PFSK-1 (cell line): ENCODE data around the gene RTP2.

Source experiments
- POLR2AphosphoS5 ChIP-seq: IDR thresholded peaks from 2 replicates; pipeline ENCODE4 v1.6.1; 2012; ENCODE audit warnings: low read depth, mild to moderate bottlenecking, control low read depth, low read length, moderate library complexity
- SIN3A ChIP-seq: IDR thresholded peaks from 2 replicates; pipeline ENCODE4 v1.6.1; 2012; ENCODE audit warnings: mild to moderate bottlenecking, low read length, moderate library complexity, borderline replicate concordance; ENCODE audit not compliant: insufficient read depth
- TAF1 ChIP-seq: IDR thresholded peaks from 2 replicates; pipeline ENCODE4 v1.6.1; 2012; ENCODE audit warnings: low read length, control low read depth, borderline replicate concordance; ENCODE audit not compliant: insufficient read depth
- TF ChIP-seq, protein P1 (sequence below), 2 experiments: IDR thresholded peaks; 2 replicates each; pipeline versions ENCODE4 v1.6.1 to v1.8.0; 2011 to 2012; ENCODE audit warnings: low read depth in 2 of 2, low read length in 2 of 2, control low read depth in 1 of 2, inconsistent platforms in 1 of 2, mild to moderate bottlenecking in 1 of 2, moderate library complexity in 1 of 2; ENCODE audit not compliant: insufficient read depth in 1 of 2

DNA sequence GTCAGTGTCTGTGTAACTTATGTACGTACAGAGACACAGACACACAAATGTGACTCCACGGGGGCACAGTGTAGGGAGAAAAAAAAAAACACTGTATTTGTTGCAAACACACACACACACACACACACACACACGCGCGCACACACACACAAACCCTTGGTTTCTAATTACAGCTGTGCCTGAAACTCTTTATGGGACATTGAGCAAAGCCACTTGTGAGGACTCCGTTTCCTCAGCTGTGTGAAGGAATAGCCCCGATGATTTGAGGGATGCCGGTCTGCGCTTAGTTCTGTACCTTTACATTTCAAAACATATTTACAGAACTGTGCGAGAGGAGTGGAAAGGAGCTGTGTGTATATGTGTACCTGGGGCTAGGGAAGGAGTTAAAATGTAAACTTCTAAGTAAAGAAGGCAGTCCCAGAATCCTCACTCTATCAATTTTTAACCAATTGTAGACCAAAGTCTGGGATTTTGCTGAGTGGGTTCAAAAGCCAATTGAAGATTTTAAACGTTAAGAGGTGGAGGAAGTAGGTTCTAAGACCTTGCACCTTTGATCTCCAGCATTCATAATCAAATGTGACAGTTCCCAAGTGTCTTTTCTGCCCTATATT, 48.3 kb upstream of the RTP2 start:
- TF ChIP-seq TAF1 = no peak
- TF ChIP-seq, protein P1, sequence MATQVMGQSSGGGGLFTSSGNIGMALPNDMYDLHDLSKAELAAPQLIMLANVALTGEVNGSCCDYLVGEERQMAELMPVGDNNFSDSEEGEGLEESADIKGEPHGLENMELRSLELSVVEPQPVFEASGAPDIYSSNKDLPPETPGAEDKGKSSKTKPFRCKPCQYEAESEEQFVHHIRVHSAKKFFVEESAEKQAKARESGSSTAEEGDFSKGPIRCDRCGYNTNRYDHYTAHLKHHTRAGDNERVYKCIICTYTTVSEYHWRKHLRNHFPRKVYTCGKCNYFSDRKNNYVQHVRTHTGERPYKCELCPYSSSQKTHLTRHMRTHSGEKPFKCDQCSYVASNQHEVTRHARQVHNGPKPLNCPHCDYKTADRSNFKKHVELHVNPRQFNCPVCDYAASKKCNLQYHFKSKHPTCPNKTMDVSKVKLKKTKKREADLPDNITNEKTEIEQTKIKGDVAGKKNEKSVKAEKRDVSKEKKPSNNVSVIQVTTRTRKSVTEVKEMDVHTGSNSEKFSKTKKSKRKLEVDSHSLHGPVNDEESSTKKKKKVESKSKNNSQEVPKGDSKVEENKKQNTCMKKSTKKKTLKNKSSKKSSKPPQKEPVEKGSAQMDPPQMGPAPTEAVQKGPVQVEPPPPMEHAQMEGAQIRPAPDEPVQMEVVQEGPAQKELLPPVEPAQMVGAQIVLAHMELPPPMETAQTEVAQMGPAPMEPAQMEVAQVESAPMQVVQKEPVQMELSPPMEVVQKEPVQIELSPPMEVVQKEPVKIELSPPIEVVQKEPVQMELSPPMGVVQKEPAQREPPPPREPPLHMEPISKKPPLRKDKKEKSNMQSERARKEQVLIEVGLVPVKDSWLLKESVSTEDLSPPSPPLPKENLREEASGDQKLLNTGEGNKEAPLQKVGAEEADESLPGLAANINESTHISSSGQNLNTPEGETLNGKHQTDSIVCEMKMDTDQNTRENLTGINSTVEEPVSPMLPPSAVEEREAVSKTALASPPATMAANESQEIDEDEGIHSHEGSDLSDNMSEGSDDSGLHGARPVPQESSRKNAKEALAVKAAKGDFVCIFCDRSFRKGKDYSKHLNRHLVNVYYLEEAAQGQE (IDR thresholded peaks at IDR 0.05; ENCODE audit: insufficient read depth in 1 of 2, low read depth in 2 of 2, low read length in 2 of 2) = no peak
- TF ChIP-seq POLR2AphosphoS5 = no peak
- no peak for TF ChIP-seq SIN3A
